ENCODE results near the gene PHACTR4.
"Not testable (repeated sequence)": the region's sequence is repeated elsewhere in the genome, so short reads cannot be mapped to it uniquely, and the experiment has no call there.

PHACTR4 gene

GRCh38 chr1:28506907-28507246 lies 137.3 kb downstream of the PHACTR4 start:
- no peak for DNase-seq

- DNase-seq: no peak
Measured at GRCh38 chr1:28507247-28507645, 137.7 kb downstream of the PHACTR4 start.

- DNase-seq: no peak
Measured at GRCh38 chr1:28507646-28508434, 138.3 kb downstream of the PHACTR4 start.

GRCh38 chr1:28508435-28508754 lies 138.9 kb downstream of the PHACTR4 start:
- DNase-seq: no peak

GRCh38 chr1:28509705-28510272 lies 140.2 kb downstream of the PHACTR4 start:
- no peak for DNase-seq

GRCh38 chr1:28510273-28510969 lies 140.9 kb downstream of the PHACTR4 start:
- DNase-seq: no peak

GRCh38 chr1:28510970-28511440 lies 141.5 kb downstream of the PHACTR4 start:
- no peak for DNase-seq

GRCh38 chr1:28512058-28512611 lies 142.6 kb downstream of the PHACTR4 start:
- no peak for DNase-seq

GRCh38 chr1:28514445-28514933 lies 144.9 kb downstream of the PHACTR4 start:
- not testable (repeated sequence) for DNase-seq

GRCh38 chr1:28516518-28516956 lies 147.0 kb downstream of the PHACTR4 start:
- DNase-seq: no peak

GRCh38 chr1:28517649-28517999 lies 148.1 kb downstream of the PHACTR4 start:
- DNase-seq: no peak

- peak; percentile 73 for DNase-seq
Measured at GRCh38 chr1:28518000-28518744, 148.6 kb downstream of the PHACTR4 start.

GRCh38 chr1:28518745-28519341 lies 149.3 kb downstream of the PHACTR4 start:
- DNase-seq: no peak

- no peak for DNase-seq
Measured at GRCh38 chr1:28519946-28520725, 150.6 kb downstream of the PHACTR4 start.

- DNase-seq: not testable (repeated sequence)
Measured at GRCh38 chr1:28520796-28521195, 151.3 kb downstream of the PHACTR4 start.

GRCh38 chr1:28521502-28522164 lies 152.1 kb downstream of the PHACTR4 start:
- DNase-seq: no peak

- DNase-seq: not testable (repeated sequence)
Measured at GRCh38 chr1:28522537-28522936, 153.0 kb downstream of the PHACTR4 start.

GRCh38 chr1:28525002-28525642 lies 155.6 kb downstream of the PHACTR4 start:
- DNase-seq: not testable (repeated sequence)

- DNase-seq: no peak
Measured at GRCh38 chr1:28526886-28527285, 157.3 kb downstream of the PHACTR4 start.

- no peak for DNase-seq
Measured at GRCh38 chr1:28530456-28530855, 160.9 kb downstream of the PHACTR4 start.

- no peak for DNase-seq
Measured at GRCh38 chr1:28534671-28535070, 165.1 kb downstream of the PHACTR4 start.
